ENCODE data around the gene USP48.

The USP48 gene

DNA sequence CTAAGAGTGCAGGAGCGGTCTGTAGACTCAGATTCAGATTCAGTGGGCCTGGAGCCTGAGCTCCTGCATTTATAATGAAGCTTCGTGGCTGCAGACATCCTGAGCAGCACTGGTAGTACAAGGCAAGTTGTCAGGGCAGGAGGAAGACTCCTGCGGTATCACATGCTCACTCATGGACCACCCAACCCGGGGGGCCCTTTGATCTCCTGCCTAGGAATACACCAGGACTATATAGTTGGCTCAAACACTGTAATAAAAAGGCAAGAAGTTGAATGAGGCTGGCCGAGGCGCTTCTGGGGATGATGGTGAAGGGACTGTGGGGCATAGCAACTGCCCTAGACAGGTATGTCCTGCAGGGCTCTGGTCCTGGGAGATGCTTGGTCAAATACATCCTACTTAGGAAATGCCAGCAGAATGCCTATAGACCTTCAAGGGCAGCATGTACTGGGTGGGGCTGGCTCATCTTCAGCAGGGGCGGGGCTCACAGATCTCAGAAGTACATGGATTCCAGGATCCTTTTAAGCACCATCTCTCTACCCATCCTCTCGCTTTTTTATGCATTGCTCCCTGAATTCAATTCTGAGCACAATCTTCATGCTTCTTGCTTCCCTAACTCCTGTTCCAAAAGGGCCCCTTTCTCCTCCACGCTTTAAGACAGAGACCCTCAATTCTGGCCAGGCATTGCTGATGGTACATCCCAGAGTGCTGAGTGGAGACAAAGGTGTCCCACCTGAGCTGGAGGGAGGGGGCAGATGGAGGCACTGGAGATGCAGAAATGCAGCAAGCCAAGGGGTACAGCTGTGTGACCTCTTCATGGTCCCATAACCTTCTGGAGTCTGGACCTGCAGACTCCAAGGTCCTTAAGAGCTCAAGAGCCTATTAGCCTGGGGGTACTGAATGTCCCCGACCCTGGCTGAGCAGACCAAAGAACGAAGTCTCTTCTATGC is 111.7 kb downstream of the USP48 start (continued):
- no peak for TF ChIP-seq ZNF626 (tag by site-specific recombination; IDR thresholded peaks at IDR 0.05)

DNA sequence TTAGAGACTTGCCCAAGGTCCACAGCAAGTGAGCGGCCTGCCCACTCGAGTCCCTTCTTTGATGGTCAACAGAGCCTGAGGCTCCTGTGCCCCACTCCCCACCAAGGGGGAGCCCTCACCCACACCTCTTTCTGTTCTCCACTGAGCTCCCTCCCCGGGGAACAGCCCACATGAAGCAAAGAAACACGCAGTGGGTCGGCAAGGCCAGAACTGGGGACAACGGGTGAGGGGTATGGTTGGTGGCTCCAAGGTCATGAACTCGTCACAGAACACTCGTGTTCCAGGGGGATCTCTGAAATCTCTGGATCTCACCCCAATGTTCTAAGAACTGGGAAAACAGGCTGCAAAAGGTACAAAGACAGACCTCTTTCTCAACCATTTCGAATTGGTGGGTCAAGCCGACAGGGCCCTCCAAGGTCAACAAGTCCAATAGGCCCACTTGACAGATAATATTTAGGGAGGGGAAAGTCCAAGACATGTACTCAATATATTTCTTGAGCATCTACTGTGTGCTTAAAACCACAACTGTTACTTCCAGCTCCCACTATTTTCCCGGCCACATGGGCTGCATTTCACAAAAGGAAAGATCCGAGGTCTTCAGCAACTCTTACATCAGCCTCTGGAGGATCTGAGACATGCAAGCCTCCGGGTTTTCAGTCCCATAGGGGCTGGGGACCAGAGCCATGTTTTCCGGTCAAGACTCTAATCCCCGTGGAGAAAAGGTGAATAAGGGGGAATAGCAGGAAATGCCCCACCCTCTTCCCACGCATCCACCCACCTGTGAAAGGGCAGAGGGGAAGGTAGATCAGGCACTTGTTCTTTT is 112.7 kb downstream of the USP48 start:
- ChIA-PET CTCF (interaction anchor here (0.5 to 1.5 kb wide), 2 partner anchors 12 to 33 kb away, joined by 3 to 4 read pairs; no protein-coding TSS in a partner anchor), POLR2A (interaction anchor here (1.4 kb wide), 1 partner anchor 112 kb away, joined by 4 read pairs; no protein-coding TSS in a partner anchor)
- no peaks in the 10 kb centered on the region for H3K9me3 ChIP-seq (ENCODE audit: control insufficient read depth, insufficient read depth, low read depth, low read length)
- no peak overlapping the region for H3K4me3 ChIP-seq (ENCODE audit: low read depth, low read length)
- H3K36me3 ChIP-seq (ENCODE audit: control insufficient read depth in 2 of 2, insufficient read depth in 1 of 2, low read length in 2 of 2), result no peaks in the 10 kb centered on the region
- no peaks in the 10 kb centered on the region for H3K4me1 ChIP-seq (ENCODE audit: control insufficient read depth, insufficient read depth, low read length)
- no peak overlapping the region for H3K27ac ChIP-seq (ENCODE audit: extremely low read depth, low read depth, low read length)
- TF ChIP-seq ZNF548 (tag by site-specific recombination; IDR thresholded peaks at IDR 0.05) (no peak), EGR2 (tag by site-specific recombination; IDR thresholded peaks at IDR 0.05; ENCODE audit: low read depth) (peak; percentile 54), ZBTB8A (tag by site-specific recombination; IDR thresholded peaks at IDR 0.05) (no peak), ZNF596 (tag by site-specific recombination; IDR thresholded peaks at IDR 0.05) (no peak), ZNF747 (tag by site-specific recombination; IDR thresholded peaks at IDR 0.05) (no peak), ZNF701 (tag by site-specific recombination; IDR thresholded peaks at IDR 0.05) (no peak), ZNF510 (tag by site-specific recombination; IDR thresholded peaks at IDR 0.05; ENCODE audit: insufficient replicate concordance) (no peak), ZNF664 (tag by site-specific recombination; IDR thresholded peaks at IDR 0.05) (peak; percentile 88), ZNF529 (tag by site-specific recombination; IDR thresholded peaks at IDR 0.05; ENCODE audit: insufficient replicate concordance) (no peak), ZNF76 (tag by site-specific recombination; IDR thresholded peaks at IDR 0.05; ENCODE audit: borderline replicate concordance, low read depth) (no peak), YY2 (tag by site-specific recombination; IDR thresholded peaks at IDR 0.05) (no peak), SETDB1 (IDR thresholded peaks at IDR 0.05; ENCODE audit: insufficient read length, low read length) (no peak), SP7 (tag by site-specific recombination; IDR thresholded peaks at IDR 0.05) (no peak), GLIS1 (tag by site-specific recombination; IDR thresholded peaks at IDR 0.05) (no peak)
- TF ChIP-seq, protein P1, sequence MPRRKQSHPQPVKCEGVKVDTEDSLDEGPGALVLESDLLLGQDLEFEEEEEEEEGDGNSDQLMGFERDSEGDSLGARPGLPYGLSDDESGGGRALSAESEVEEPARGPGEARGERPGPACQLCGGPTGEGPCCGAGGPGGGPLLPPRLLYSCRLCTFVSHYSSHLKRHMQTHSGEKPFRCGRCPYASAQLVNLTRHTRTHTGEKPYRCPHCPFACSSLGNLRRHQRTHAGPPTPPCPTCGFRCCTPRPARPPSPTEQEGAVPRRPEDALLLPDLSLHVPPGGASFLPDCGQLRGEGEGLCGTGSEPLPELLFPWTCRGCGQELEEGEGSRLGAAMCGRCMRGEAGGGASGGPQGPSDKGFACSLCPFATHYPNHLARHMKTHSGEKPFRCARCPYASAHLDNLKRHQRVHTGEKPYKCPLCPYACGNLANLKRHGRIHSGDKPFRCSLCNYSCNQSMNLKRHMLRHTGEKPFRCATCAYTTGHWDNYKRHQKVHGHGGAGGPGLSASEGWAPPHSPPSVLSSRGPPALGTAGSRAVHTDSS (tag by site-specific recombination; IDR thresholded peaks at IDR 0.05), result no peak
- TF ChIP-seq, protein P2, sequence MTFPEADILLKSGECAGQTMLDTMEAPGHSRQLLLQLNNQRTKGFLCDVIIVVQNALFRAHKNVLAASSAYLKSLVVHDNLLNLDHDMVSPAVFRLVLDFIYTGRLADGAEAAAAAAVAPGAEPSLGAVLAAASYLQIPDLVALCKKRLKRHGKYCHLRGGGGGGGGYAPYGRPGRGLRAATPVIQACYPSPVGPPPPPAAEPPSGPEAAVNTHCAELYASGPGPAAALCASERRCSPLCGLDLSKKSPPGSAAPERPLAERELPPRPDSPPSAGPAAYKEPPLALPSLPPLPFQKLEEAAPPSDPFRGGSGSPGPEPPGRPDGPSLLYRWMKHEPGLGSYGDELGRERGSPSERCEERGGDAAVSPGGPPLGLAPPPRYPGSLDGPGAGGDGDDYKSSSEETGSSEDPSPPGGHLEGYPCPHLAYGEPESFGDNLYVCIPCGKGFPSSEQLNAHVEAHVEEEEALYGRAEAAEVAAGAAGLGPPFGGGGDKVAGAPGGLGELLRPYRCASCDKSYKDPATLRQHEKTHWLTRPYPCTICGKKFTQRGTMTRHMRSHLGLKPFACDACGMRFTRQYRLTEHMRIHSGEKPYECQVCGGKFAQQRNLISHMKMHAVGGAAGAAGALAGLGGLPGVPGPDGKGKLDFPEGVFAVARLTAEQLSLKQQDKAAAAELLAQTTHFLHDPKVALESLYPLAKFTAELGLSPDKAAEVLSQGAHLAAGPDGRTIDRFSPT (tag by site-specific recombination; IDR thresholded peaks at IDR 0.05), result no peak
- TF ChIP-seq, protein P3, sequence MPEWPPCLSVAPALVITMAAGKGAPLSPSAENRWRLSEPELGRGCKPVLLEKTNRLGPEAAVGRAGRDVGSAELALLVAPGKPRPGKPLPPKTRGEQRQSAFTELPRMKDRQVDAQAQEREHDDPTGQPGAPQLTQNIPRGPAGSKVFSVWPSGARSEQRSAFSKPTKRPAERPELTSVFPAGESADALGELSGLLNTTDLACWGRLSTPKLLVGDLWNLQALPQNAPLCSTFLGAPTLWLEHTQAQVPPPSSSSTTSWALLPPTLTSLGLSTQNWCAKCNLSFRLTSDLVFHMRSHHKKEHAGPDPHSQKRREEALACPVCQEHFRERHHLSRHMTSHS (tag by site-specific recombination; IDR thresholded peaks at IDR 0.05), result no peak
- TF ChIP-seq, protein P4, sequence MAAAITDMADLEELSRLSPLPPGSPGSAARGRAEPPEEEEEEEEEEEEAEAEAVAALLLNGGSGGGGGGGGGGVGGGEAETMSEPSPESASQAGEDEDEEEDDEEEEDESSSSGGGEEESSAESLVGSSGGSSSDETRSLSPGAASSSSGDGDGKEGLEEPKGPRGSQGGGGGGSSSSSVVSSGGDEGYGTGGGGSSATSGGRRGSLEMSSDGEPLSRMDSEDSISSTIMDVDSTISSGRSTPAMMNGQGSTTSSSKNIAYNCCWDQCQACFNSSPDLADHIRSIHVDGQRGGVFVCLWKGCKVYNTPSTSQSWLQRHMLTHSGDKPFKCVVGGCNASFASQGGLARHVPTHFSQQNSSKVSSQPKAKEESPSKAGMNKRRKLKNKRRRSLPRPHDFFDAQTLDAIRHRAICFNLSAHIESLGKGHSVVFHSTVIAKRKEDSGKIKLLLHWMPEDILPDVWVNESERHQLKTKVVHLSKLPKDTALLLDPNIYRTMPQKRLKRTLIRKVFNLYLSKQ (tag by site-specific recombination; IDR thresholded peaks at IDR 0.05; ENCODE audit: borderline replicate concordance), result no peak
- TF ChIP-seq, protein P5, sequence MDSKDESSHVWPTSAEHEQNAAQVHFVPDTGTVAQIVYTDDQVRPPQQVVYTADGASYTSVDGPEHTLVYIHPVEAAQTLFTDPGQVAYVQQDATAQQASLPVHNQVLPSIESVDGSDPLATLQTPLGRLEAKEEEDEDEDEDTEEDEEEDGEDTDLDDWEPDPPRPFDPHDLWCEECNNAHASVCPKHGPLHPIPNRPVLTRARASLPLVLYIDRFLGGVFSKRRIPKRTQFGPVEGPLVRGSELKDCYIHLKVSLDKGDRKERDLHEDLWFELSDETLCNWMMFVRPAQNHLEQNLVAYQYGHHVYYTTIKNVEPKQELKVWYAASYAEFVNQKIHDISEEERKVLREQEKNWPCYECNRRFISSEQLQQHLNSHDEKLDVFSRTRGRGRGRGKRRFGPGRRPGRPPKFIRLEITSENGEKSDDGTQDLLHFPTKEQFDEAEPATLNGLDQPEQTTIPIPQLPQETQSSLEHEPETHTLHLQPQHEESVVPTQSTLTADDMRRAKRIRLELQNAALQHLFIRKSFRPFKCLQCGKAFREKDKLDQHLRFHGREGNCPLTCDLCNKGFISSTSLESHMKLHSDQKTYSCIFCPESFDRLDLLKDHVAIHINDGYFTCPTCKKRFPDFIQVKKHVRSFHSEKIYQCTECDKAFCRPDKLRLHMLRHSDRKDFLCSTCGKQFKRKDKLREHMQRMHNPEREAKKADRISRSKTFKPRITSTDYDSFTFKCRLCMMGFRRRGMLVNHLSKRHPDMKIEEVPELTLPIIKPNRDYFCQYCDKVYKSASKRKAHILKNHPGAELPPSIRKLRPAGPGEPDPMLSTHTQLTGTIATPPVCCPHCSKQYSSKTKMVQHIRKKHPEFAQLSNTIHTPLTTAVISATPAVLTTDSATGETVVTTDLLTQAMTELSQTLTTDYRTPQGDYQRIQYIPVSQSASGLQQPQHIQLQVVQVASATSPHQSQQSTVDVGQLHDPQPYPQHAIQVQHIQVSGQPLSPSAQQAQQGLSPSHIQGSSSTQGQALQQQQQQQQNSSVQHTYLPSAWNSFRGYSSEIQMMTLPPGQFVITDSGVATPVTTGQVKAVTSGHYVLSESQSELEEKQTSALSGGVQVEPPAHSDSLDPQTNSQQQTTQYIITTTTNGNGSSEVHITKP (tag by site-specific recombination; IDR thresholded peaks at IDR 0.05), result no peak
- TF ChIP-seq, protein P6, sequence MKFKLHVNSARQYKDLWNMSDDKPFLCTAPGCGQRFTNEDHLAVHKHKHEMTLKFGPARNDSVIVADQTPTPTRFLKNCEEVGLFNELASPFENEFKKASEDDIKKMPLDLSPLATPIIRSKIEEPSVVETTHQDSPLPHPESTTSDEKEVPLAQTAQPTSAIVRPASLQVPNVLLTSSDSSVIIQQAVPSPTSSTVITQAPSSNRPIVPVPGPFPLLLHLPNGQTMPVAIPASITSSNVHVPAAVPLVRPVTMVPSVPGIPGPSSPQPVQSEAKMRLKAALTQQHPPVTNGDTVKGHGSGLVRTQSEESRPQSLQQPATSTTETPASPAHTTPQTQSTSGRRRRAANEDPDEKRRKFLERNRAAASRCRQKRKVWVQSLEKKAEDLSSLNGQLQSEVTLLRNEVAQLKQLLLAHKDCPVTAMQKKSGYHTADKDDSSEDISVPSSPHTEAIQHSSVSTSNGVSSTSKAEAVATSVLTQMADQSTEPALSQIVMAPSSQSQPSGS (tag by site-specific recombination; IDR thresholded peaks at IDR 0.05; ENCODE audit: low read depth), result no peak
